Stimulated activated CD4-positive, alpha-beta T cell treated with anti-CD3 and anti-CD28 coated beads, Interleukin-4, amount 100 ng/mL, for 48 hours (primary cell): Measurements from ENCODE around the gene ETV2.
"Not testable (repeated sequence)": the region's sequence is repeated elsewhere in the genome, so short reads cannot be mapped to it uniquely, and the experiment has no call there.

Experiments
- DNase-seq, 2 donors: peaks; one replicate each; pipeline ENCODE4 v3.0.0-alpha.2; 2020; ENCODE audit warnings: low read depth in 2 of 2

The ETV2 gene

DNA sequence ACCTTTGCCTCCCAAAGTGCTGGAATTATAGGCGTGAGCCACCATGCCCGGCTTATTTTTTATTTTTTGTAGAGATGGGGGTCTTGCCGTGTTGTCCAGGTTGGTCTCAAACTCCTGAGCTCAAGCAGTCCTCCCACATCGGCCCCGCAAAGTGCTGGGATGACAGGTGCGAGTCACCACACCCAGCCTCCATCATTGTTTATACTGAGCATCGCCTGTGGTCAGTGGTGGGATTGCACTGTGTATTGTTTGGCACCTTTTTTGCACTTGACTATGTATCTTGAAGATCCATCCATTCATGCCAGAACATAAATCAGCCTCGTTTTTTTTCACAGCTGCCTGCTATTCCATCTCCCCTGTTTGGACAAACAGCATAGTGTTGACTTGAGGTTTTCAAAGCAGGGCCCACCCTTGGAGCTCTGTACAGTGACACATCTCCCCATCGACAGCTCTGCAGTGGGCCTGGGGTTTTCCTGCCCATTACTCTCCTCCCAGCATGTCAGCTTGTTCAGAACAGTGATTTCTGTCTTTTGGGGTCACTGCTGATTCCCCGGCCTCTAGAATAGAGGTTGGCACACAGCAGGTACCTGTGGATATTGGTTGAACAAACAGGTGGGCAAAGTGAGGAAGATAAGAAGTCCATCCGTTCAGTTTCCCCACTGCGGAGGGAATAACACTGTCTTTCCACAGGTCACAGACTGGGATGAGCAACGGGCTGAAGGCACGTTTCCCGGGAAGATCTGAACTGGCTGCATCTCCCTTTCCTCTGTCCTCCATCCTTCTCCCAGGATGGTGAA is 16.6 kb downstream of the ETV2 start:
- DNase-seq: no peak

DNA sequence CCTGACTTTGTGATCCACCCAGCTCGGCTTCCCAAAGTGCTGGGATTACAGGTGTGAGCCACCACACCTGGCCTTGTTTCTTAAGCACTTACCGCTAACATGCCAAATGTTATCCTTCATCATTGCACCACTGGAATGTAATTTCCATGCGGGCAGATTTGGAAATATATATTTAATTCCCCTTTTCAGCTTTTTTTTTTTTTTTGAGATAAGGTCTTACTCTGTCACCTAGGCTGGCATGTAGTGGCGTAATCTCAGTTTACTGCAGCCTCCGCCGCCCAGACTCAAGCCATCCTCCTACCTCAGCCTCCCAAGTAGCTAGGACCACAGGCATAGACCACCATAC is 20.4 kb downstream of the ETV2 start:
- DNase-seq: no peak

DNA sequence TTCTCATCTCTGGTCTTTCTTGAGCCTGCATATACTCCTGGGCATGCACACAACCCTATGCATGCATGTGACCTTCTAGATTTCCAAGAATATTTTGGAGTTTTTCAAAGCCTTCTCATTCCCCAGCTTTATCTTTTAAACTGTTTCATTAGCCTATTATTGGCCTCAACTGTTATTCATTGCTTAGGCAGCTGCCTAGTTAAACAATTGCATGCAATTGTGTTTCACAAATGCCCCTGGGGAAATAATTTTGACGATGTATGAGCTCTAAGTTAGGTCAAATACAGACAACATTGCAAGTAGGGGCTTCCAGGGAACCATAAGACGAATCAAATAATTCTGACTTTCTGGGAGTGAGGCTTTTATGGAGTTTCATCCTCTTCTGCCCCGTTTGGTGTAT is 22.4 kb downstream of the ETV2 start:
- no peak for DNase-seq

DNA sequence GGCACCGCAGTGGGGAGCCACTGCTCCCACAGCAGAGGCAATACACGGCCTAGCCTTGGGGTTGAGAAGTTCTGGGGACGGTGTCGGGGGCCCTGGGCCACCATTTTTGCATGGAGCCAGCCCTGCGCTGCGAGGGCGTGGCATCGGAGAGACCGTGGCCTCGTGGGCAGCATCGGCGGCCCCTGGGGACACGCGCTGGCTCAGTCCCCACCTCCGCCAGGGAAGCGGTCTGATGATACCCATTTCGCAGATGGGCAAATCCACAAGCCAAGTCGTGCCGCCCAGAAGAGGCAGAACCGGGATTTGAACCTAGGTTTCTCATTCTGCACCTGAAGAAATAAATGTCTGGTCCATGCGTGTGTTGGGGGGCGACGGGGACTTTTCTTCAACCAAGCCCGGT is 23.6 kb downstream of the ETV2 start:
- DNase-seq: no peak

DNA sequence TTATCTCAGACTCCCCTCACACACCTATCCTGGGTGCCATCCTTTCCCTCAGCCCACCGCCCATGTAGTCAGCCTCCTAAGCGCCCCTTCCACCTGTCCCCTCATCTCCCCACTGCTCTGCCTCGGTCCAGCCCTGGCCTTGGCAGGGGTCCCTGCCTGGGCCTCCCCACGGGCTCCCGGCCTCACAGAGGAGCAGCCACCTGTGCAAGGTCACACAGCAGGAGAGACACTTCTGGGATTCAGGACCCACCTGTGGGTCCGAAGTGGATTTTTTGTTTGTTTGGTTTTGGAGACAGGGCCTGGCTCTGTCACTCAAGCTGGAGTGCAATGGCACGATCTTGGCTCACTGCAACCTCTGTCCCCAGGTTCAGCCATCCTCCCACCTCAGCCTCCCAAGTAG is 24.1 kb downstream of the ETV2 start:
- DNase-seq: no peak

GRCh38 chr19:35666251-35666913 is 24.8 kb downstream of the ETV2 start, which contains the start of gene UPK1A:
TSS of gene UPK1A (plus strand) at chr19:35666517. CDS start at chr19:35666813, 296 bp downstream.
- DNase-seq: no peak

GRCh38 chr19:35669566-35669965 is 28.0 kb downstream of the ETV2 start:
- no peak for DNase-seq

DNA sequence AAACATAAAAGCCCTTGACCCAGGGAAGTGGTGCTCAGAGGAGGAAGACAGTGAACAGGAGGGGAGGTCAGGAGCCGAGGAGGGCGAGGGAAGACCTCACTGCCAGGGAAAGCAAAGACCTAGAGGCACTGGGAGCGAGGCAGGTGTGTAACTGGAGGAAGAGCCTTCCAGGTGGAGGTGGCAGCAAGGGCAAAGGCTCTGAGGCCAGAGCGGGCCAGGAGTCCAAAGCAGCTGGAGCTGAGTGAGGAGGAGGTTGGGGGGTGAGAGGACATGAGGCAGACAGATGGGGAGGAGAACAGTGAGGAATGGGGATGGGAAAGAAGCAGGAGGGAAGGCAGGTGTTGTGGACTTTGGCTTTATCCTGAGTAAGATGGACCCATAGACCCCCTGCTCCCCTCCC is 28.4 kb downstream of the ETV2 start:
- DNase-seq: no peak

DNA sequence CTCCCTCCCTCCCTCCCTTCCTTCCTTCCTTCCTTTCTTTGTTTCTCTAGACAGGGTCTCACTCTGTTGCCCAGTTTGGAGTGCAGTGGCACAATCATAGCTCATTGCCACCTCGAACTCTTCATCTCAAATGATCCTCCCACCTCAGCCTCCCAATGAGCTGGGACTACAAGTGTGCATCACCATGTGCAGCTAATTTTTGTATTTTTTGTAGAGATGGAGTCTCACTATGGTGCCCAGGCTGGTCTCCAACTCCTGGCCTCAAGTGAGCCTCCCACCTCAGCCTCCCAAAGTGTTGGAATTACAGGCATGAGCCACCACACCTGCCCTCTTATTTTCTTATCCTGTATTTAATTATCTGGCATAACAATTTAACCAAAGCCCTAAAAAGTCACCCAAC is 29.1 kb downstream of the ETV2 start:
- DNase-seq: no peak

- no peak for DNase-seq
Observed at GRCh38 chr19:35671818-35672217, 30.3 kb downstream of the ETV2 start.

- DNase-seq: peak; percentile 38 to 55
Observed at GRCh38 chr19:35673121-35673804, 31.7 kb downstream of the ETV2 start.

DNA sequence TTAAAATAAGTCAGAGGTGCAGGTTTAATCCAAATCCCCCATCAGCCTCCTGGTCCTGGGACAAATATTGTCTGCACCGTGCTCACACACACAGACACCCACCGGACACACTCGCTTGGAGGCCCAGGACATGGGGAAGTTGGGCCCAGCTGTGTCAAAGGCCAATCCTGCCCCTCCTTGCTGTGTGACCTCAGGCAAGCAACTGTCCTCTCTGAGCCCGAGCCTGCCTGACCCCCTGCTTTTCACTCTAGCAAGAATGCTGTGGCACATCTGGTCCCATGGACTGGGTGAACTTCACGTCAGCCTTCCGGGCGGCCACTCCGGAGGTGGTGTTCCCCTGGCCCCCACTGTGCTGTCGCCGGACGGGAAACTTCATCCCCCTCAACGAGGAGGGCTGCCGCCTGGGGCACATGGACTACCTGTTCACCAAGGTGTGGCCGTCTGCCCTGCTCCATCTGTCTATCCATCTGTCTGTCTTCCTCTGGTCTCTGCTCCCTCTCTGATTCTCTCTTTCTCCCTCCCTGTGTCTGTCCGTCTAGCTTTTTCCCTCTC is 34.1 kb downstream of the ETV2 start:
- DNase-seq: no peak

DNA sequence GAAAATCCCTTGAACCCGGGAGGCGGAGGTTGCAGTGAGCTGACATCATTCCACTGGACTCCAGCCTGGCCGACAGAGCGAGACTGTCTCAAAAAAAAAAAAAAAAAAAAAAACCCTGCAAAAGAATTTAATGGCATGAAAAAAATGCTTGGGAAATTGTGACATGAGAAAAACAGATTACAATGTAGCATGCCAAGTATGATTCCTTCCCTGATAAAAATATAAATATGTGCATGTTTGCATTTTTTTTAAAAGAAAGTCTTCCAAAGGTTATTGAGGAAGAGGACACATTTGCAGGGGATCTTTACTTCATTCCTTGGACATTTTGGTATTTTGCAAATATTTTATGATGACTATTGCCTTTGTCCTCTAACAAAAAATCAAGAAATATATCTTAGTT is 48.3 kb downstream of the ETV2 start:
- DNase-seq: no peak

DNA sequence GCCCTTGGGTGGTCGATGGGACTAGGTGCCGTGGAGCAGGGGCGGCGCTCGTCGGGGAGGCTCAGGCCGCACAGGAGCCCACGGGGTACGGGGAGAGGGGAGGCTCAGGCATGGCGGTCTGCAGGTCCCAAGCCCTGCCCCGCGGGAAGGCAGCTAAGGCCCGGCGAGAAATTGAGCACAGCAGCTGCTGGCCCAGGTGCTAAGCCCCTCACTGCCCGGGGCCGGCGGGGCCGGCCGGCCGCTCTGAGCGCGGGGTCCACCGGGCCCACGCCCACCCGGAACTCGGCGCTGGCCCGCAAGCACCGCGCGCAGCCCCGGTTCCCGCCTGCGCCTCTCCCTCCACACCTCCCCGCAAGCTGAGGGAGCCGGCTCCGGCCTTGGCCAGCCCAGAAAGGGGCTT is 49.6 kb downstream of the ETV2 start:
- DNase-seq: not testable (repeated sequence)

DNA sequence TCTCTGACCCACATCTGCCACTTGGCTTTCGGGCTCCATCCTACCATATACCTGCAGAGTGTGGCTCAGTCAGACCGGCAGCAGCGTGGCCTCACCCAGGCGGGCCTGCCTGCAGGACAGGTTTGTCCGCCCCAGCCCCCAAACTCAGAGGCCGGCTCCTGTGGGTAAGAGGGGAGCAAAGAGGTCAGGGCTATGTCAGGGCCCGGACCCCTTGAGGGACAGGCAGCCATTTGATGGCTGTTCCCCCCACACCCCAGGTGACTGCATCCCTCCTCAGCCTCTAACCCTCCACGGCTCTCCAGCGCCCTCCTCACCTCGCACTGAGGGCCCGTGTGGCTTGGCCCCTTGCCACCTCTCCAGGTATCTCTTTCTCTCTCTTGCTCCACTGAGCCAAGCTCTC is 50.5 kb downstream of the ETV2 start:
- DNase-seq: no peak

GRCh38 chr19:35693422-35693821 is 51.9 kb downstream of the ETV2 start:
- DNase-seq: no peak

DNA sequence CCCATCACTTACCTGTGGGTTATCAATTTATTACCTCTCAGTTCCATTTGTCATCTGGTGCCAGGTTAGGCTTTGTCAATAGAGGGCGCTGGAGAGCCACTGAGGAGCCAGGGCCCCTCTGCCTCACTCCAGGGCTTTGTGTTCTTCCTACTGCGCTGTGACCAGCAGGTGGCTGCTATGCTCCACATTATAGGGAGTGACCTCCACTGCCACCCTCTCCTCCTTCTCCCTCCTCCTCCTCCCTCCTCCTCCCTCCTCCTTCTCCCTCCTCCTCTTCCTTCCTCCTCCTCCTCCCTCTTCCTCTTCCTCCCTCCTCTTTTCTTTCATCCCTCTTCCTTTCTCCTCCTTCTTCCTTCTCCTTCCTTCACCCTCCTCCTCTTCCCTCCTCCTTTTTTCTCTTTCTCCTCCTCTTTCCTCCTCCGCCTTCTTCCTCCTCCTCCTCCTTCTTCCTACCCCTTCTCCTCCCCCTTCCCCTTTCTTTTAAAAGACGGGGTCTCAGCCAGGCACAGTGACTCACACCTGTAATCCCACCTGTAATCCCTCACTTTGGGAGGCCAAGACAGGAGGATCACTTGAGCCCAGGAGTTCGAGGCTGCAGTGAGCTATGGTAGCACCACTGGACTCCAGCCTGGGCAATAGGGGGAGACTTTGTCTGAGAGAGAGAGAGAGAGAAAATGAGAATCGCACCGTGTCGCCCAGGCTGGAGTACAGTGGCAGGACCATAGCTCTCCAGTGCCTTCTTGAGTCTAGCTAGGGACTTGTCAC is 52.5 kb downstream of the ETV2 start:
- DNase-seq: peak; percentile 86
